Stimulated activated naive B cell treated with anti-CD40 and anti-IgM and Interleukin-4, amounts not matched to agents 10 μg/mL and 1 μg/mL and 100 μg/mL, for 72 hours (primary cell): ENCODE results near the gene EMC10.

Source experiments
- ATAC-seq, 2 donors: fragments of 150-1000 bp; cut with Tn5 transposase; replicated peaks; 2 replicates each; pipeline ENCODE4 v1.10.0; 2021; ENCODE audit warnings: moderate library complexity in 1 of 2
- DNase-seq: peaks from one replicate; pipeline ENCODE4 v3.0.0; 2021
- H3K27ac Mint-ChIP-seq: one replicate; pipeline ENCODE4 v1.8.0; 2022; ENCODE audit warnings: mild to moderate bottlenecking, mixed read lengths
- H3K27me3 Mint-ChIP-seq, 2 donors: one replicate each; pipeline ENCODE4 v1.8.0; 2022; ENCODE audit warnings: mixed read lengths in 2 of 2
- H3K36me3 Mint-ChIP-seq, 2 donors: one replicate each; pipeline ENCODE4 v1.8.0; 2022; ENCODE audit warnings: mixed read lengths in 2 of 2, mild to moderate bottlenecking in 1 of 2
- H3K4me1 Mint-ChIP-seq, 2 donors: one replicate each; pipeline ENCODE4 v1.8.0; 2022; ENCODE audit warnings: mixed read lengths in 2 of 2, mild to moderate bottlenecking in 1 of 2
- H3K4me3 Mint-ChIP-seq, 2 donors: one replicate each; pipeline ENCODE4 v1.8.0; 2022; ENCODE audit warnings: mild to moderate bottlenecking in 2 of 2, mixed read lengths in 2 of 2, moderate library complexity in 1 of 2
- H3K9me3 Mint-ChIP-seq, 2 donors: one replicate each; pipeline ENCODE4 v1.8.0; 2022; ENCODE audit warnings: mixed read lengths in 2 of 2, mild to moderate bottlenecking in 1 of 2

Gene EMC10

DNA sequence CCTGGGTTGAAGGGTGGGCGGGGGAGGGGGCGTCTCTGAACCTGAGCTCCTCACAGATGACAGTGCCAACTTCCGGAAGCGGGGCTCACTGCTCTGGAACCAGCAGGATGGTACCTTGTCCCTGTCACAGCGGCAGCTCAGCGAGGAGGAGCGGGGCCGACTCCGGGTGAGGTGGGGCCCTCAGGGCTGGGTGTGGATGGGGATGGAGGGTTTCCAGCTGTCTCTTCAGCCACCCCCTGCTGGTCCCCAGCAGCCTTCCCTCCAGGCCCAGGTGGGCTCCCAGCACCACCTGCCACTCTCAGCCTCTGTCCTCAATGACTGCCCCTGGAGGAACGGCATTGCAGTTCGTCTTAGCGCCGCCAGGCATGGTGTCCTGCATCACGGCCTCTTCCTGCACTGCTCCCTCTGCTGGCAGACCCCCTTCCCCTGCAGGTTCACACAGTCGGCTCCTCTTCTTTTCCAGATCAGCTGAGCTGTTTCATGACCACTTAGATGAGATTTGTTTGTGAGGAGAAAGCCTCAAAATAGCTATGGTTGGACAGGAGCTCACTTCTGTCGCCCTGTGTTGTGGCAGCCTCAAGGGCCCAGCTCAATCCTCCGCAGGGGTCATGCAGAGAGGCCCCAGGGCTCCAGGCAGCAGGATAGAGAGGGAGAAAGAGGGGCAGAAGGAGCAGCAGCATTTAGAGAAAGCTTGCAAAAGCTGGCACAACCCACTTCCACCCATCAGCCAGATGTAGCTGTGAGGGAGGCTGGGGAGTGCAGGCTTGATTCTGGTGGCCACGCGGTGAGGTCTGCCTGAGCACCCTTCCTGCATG, 2.8 kb downstream of the EMC10 start:
- Mint-ChIP-seq H3K27ac (no peak overlapping the region), H3K4me3 (no peak overlapping the region), H3K9me3 (peaks cover 0 to 4% of the 10 kb centered on the region in 2 donors), H3K27me3 (no peaks in the 10 kb centered on the region), H3K36me3 (peaks cover 34 to 53% of the 10 kb centered on the region in 2 donors), H3K4me1 (peaks cover 28 to 46% of the 10 kb centered on the region in 2 donors)
- ATAC-seq (no peak), DNase-seq (no peak)

DNA sequence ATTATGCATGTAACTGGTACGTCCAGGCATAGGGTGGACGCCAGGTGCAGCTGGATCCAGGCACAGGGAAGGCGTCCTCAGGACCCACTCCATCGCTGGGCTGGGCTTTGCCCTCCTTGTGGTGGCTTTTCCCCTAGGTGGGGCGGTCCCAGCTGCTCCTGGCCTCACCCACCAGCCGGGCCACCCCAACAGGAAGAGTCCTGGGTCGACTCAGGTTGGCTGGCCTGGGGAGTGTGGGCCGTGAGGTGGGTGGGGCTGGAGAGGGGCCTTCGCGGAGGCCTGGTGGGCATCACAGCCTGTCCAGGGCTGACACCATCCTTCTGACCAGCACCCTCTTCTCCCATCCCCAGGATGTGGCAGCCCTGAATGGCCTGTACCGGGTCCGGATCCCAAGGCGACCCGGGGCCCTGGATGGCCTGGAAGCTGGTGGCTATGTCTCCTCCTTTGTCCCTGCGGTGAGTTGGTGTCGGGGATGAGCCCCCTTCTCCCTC, 3.5 kb downstream of the EMC10 start:
- no peak overlapping the region for H3K4me3 Mint-ChIP-seq

DNA sequence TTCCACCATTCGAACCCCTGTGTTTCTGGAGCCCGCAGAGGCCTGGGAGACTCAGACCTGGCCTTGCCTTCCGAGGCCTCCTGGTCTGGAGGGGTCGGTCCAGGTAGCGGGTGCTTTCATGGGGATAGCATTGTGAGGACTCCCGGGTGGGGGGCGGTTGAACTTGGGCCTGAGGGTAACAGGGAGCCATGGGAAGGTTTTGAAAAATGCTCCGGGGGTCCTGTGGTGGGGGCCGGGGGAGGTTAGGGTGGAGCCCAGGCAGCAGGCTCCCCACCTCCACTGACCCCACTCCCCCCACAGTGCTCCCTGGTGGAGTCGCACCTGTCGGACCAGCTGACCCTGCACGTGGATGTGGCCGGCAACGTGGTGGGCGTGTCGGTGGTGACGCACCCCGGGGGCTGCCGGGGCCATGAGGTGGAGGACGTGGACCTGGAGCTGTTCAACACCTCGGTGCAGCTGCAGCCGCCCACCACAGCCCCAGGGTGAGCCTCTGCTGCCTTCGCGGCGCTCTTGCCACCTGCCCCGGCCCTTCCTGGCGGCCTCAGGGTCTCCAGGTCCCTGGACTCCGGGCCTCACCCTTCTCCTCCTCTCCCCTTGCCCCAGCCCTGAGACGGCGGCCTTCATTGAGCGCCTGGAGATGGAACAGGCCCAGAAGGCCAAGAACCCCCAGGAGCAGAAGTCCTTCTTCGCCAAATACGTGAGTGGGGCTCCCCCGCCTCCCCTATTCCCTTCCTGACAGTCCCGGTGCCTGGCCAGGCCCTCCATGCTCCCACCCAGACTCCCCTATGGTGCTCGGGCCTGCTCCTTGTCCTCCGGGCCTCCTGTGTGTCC, 4.2 kb downstream of the EMC10 start:
- ATAC-seq: no peak
- H3K27me3 Mint-ChIP-seq: no peaks in the 10 kb centered on the region
- H3K4me1 Mint-ChIP-seq: peaks cover 23 to 46% of the 10 kb centered on the region in 2 donors
- peaks cover 0 to 3% of the 10 kb centered on the region in 2 donors for H3K9me3 Mint-ChIP-seq
- H3K4me3 Mint-ChIP-seq: no peak overlapping the region
- peak overlapping the region; percentile 68 for H3K27ac Mint-ChIP-seq
- H3K36me3 Mint-ChIP-seq: peaks cover 44 to 60% of the 10 kb centered on the region in 2 donors
- no peak for DNase-seq

More for the DNA sequence above, 3.5 kb downstream of the EMC10 start:
- ATAC-seq (no peak), DNase-seq (no peak)
- H3K27me3 Mint-ChIP-seq: no peaks in the 10 kb centered on the region
- H3K9me3 Mint-ChIP-seq: peaks cover 0 to 4% of the 10 kb centered on the region in 2 donors
- no peak overlapping the region for H3K27ac Mint-ChIP-seq
- peaks cover 28 to 46% of the 10 kb centered on the region in 2 donors for H3K4me1 Mint-ChIP-seq
- peaks cover 37 to 53% of the 10 kb centered on the region in 2 donors for H3K36me3 Mint-ChIP-seq

DNA sequence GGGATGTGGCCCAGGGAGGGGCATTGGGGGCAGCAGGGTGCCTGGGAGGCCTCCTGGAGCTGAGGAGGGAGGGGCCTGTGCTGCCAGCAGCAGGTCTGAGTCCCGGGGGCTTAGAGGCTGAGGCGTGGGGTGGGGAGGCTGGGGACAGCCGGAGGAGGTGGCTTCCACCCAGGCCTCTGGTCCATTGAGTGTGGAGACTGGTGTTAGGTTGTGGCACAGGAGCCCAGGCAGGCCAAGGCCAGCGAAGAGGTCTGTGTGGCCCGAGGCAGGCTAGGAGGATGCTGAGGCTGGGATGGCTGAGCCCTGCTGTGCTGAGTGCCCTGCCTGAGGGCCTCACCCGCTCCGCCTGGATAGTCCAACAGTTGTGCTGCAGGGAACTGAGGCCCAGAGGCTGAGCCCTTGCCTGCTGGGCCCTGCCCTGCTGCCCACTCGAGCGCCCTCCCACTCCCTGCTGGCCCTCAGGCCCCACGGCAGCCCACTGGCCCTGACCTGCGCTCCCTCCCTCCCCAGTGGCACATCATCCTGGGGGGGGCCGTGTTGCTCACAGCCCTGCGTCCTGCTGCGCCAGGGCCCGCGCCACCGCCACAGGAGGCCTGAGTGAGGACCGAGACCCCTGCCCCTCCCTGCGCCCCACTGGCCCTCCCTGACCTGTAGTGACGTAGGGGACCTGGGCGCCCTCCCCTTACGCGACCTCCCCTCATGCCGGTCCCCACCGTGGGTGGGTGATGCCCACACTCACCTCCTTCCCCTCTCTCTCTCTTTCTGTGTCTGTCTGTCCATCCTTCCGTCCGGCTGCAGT, 5.2 kb downstream of the EMC10 start:
- DNase-seq (no peak), ATAC-seq (no peak)
- Mint-ChIP-seq H3K4me1 (peaks cover 19 to 39% of the 10 kb centered on the region in 2 donors), H3K9me3 (no peaks in the 10 kb centered on the region), H3K27me3 (no peaks in the 10 kb centered on the region), H3K36me3 (peaks cover 48 to 60% of the 10 kb centered on the region in 2 donors), H3K27ac (no peak overlapping the region), H3K4me3 (no peak overlapping the region)

DNA sequence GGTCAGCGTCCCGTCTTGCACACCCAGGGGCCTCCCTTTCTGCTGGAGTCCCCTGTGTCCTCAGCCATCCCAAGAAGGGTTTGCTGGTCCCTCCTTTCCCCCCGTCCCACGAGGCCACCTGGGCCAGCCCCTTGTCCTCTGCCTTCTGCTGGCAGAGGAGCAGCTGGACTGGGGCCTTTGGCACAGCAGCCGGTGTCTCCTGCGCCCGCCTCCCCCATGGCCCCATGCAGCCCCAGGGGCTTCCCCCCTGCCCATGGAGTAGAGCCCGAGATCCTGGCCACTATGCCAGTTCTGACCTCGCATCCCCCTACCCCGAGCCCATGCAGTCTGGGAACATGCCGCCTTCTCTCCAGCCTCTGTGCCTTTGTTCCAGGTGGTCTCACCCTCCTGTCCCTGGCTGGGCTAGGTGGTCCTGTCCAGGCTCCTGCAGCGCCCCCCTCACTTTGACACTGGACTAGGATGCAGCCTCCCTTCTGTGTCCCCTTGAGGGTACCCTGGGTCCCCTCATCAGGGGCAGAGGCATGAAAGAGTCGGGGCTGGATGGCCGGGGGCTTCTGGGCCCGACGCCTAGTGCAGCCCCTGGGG, 6.1 kb downstream of the EMC10 start:
- no peak for DNase-seq
- no peak overlapping the region for H3K27ac Mint-ChIP-seq
- no peak for ATAC-seq
- H3K9me3 Mint-ChIP-seq: peaks cover 0 to 1% of the 10 kb centered on the region in 2 donors
- no peak overlapping the region for H3K4me3 Mint-ChIP-seq
- H3K27me3 Mint-ChIP-seq: no peaks in the 10 kb centered on the region
- H3K36me3 Mint-ChIP-seq: peaks cover 52 to 63% of the 10 kb centered on the region in 2 donors
- H3K4me1 Mint-ChIP-seq: peaks cover 17 to 40% of the 10 kb centered on the region in 2 donors

DNA sequence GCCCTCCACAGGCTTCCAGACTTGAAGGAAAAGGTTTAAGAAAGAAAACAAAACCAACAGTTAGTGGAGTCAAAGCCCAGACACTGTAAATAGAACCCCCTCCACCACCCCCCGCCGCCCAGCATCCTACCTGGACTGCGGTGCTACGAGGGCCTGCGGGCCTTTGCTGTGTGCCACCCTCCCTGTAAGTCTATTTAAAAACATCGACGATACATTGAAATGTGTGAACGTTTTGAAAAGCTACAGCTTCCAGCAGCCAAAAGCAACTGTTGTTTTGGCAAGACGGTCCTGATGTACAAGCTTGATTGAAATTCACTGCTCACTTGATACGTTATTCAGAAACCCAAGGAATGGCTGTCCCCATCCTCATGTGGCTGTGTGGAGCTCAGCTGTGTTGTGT, 6.6 kb downstream of the EMC10 start:
- H3K27ac Mint-ChIP-seq: no peak overlapping the region
- peaks cover 48 to 62% of the 10 kb centered on the region in 2 donors for H3K36me3 Mint-ChIP-seq

DNA sequence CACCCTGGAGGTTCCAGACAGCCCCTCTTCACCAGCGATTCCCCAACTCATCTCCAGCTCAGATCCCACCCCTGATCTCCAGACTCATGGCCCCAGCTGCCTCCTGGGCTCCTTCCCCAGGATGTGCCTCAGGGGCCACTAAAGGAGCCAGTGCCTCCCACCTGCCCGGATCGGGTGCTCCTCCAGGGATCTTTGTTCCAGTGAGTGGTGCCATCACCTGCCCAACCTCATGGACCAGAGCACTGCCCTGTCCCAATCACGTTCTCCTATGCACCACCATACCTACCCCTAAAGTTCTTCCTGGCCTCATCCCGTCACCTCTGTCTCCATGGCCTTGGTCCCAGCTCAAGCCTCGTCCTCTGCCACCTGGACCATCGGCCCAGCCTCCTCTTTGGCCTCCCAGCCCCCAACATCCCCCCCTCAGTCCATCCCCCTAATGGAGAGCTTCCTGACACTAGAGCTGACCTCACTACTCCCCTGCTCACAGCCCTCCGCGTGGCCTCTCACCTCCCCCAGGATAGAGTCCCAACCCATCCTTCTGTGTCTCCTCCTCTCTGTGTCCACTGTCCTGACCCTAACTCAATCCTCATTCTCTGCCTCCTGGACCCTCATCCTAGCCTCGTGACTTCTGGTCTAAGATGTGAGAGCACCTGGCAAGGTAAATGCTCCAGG, 9.1 kb downstream of the EMC10 start:
- H3K4me1 Mint-ChIP-seq: peaks cover 24 to 35% of the 10 kb centered on the region in 2 donors
- H3K4me3 Mint-ChIP-seq: no peak overlapping the region
- no peak for DNase-seq
- peaks cover 53 to 65% of the 10 kb centered on the region in 2 donors for H3K36me3 Mint-ChIP-seq
- no peak for ATAC-seq
- peaks cover 0 to 1% of the 10 kb centered on the region in 2 donors for H3K9me3 Mint-ChIP-seq
- peaks cover 0 to 4% of the 10 kb centered on the region in 2 donors for H3K27me3 Mint-ChIP-seq
- H3K27ac Mint-ChIP-seq: peak overlapping the region; percentile 56

More for the DNA sequence above, 6.6 kb downstream of the EMC10 start:
- Mint-ChIP-seq H3K9me3 (peaks cover 0 to 1% of the 10 kb centered on the region in 2 donors), H3K27me3 (peaks cover 0 to 4% of the 10 kb centered on the region in 2 donors), H3K4me1 (peaks cover 16 to 40% of the 10 kb centered on the region in 2 donors), H3K4me3 (no peak overlapping the region)
- ATAC-seq (no peak), DNase-seq (no peak)

DNA sequence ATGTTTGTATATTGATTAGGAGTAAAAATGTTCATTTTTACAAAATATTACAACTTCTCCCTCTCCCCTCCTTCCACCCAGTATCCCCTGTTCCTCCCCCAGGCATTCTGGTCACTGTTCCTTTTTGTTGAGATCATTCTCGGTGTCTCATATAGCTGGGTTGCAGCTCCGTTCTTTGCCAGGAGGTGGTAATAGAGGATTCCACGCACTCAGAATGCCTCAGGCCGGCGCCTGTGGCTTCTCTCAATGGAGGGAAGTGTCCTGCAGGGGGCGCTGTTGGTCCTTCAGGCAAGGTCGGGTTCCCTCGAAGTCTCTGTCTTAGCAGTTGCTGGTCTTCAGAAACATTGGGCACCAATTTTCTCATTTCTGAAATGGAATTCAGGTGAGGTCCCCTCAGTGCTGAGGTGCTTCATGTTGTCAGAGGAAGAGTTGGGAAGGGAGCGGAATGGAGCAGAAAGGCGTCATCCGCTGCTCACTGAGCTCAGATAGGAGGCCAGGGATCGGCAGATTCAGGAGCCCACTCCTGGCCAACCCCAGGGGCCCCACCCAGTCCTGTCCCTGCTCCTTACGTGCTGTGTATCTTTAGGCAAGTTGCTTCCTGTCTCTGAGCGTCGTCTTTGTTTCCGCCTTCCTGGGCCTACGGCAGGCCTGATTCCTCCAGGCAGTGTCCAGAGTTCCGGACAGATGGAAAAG, 10.7 kb downstream of the EMC10 start:
- Mint-ChIP-seq H3K4me3 (no peak overlapping the region), H3K9me3 (peaks cover 0 to 1% of the 10 kb centered on the region in 2 donors), H3K36me3 (peaks cover 49 to 61% of the 10 kb centered on the region in 2 donors), H3K27ac (peak overlapping the region; percentile 20), H3K27me3 (peaks cover 7 to 12% of the 10 kb centered on the region in 2 donors), H3K4me1 (peaks cover 35 to 44% of the 10 kb centered on the region in 2 donors)
- peak; percentile 39 for DNase-seq
- ATAC-seq: peak; percentile 62 to 67

DNA sequence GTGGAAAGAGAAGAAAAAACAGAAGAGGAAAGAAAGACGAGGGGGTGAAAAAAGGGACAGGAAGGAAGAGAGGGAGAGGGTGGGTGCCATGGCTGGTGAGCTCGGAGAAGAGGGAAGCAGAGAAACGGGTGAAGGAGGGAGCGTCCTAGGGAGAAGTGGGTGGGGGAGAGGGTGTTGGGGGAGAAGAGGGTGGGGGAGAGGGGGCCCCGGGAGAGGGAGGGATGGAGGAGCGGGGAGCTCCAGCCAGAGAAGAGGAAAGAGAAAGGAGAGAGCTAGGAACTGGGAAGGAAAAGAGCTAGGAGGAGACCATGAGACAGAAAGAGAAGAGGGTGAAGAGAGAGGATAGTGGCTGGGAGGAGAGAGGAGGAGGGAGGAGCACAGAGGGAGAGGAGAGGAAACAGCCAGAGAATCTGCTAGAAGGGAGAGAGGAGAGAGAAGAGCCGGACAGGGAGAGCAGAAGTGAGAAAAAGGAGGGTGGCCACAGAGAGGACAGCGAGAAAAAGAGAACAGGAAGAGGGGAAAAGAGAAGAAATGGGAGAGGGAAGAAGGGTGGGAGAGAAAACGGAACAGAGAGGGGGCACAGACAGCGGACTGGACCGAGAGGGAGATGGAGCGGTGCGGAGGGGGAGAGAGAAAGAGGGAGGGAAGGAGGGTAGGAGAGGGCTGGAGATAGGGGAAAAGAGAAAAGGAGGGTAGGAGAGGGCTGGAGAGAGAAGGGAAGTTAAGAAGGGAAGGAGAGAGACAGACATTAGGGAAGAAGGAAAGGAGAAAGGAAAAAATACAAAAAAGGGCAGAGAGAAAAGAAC, 12.3 kb downstream of the EMC10 start:
- H3K27ac Mint-ChIP-seq: peak overlapping the region; percentile 21
- H3K4me3 Mint-ChIP-seq: no peak overlapping the region
- H3K4me1 Mint-ChIP-seq: peaks cover 40 to 50% of the 10 kb centered on the region in 2 donors
- H3K27me3 Mint-ChIP-seq: peaks cover 8 to 18% of the 10 kb centered on the region in 2 donors
- H3K9me3 Mint-ChIP-seq: peaks cover 0 to 1% of the 10 kb centered on the region in 2 donors
- ATAC-seq (no peak), DNase-seq (no peak)
- peaks cover 41 to 50% of the 10 kb centered on the region in 2 donors for H3K36me3 Mint-ChIP-seq

DNA sequence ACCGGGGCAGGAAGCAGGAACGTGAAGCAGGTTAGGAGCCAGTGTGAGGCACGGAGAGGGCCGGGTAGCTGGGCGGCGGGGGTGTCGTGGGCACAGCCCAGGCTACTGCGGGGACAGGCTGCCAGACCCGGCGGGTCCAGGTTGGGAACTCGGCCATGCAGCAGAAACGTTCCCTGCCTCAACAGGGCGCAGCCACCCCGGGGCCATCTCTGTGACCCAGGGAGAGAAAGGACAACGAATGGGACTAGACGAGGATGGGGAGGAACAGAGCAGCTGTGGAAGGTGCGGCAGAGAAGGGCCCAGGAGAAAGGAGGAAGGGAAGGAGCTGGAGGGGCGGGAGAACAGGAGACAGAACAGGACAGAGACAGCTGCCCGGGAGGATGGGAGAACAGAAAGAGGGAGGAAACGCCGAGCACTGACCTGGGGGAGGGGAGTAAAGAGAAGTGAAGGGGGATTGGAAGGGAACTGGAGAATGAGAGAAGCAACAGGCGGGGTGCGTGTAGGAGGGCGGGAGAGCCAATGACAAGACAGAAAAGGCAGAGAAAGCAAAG, 13.2 kb downstream of the EMC10 start:
- Mint-ChIP-seq H3K4me1 (peaks cover 40 to 50% of the 10 kb centered on the region in 2 donors), H3K27ac (no peak overlapping the region), H3K36me3 (peaks cover 44 to 53% of the 10 kb centered on the region in 2 donors), H3K27me3 (peaks cover 8 to 18% of the 10 kb centered on the region in 2 donors), H3K4me3 (no peak overlapping the region), H3K9me3 (peaks cover 0 to 1% of the 10 kb centered on the region in 2 donors)
- no peak for ATAC-seq
- no peak for DNase-seq

DNA sequence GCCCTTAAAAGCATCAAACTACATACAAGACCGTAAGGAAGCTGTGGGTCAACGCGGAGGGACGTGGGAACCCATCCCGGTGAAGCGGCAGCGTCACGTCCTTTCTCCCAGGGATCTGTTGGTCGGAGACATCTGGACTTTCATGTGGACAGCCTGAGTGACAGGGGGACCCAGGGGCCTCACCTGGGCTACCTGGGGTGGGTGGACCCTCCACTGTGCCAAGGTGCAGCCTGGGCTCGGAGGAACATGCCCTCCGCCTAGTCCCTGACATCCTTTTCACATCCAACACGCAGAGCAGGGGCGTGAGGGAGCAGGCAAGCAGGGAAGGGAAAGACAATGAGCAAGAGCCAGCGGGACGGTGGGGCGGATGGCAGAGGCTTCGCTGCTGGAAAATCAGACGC, 14.1 kb downstream of the EMC10 start:
- Mint-ChIP-seq H3K27me3 (peaks cover 8 to 18% of the 10 kb centered on the region in 2 donors), H3K9me3 (peaks cover 0 to 1% of the 10 kb centered on the region in 2 donors), H3K27ac (no peak overlapping the region), H3K4me3 (no peak overlapping the region), H3K36me3 (peaks cover 37 to 56% of the 10 kb centered on the region in 2 donors), H3K4me1 (peaks cover 40 to 46% of the 10 kb centered on the region in 2 donors)
- ATAC-seq (no peak), DNase-seq (no peak)
